ENCODE results near the gene MRPS2.

- no peak for TF ChIP-seq EZH2 (IDR thresholded peaks at IDR 0.05; ENCODE audit: low read depth)
- TF ChIP-seq, protein P1, sequence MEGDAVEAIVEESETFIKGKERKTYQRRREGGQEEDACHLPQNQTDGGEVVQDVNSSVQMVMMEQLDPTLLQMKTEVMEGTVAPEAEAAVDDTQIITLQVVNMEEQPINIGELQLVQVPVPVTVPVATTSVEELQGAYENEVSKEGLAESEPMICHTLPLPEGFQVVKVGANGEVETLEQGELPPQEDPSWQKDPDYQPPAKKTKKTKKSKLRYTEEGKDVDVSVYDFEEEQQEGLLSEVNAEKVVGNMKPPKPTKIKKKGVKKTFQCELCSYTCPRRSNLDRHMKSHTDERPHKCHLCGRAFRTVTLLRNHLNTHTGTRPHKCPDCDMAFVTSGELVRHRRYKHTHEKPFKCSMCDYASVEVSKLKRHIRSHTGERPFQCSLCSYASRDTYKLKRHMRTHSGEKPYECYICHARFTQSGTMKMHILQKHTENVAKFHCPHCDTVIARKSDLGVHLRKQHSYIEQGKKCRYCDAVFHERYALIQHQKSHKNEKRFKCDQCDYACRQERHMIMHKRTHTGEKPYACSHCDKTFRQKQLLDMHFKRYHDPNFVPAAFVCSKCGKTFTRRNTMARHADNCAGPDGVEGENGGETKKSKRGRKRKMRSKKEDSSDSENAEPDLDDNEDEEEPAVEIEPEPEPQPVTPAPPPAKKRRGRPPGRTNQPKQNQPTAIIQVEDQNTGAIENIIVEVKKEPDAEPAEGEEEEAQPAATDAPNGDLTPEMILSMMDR (conservative IDR thresholded peaks at IDR 0.05), result no peak
Measured at GRCh38 chr9:135515083-135515951, 14.8 kb downstream of the MRPS2 start.
